Mesothelial cell of epicardium (in vitro differentiated cells): ENCODE measurements around the gene ZNF506. TPM values are rescaled to one million over a fixed set of nuclear protein-coding genes. Genes with fewer than 3 reads are reported as not detected.

Experiments used
- DNase-seq, 2 experiments: peaks; one replicate each; pipeline ENCODE4 v3.0.0; 2021; ENCODE audit warnings: low spot score in 2 of 2; ENCODE audit not compliant: unreplicated experiment in 2 of 2
- H3K27ac Mint-ChIP-seq: 2 replicates; pipeline ENCODE4 v1.8.0; 2021; ENCODE audit warnings: mixed read lengths
- H3K27me3 Mint-ChIP-seq: 2 replicates; pipeline ENCODE4 v1.8.0; 2021; ENCODE audit warnings: low read depth, mixed read lengths
- H3K36me3 Mint-ChIP-seq: 2 replicates; pipeline ENCODE4 v1.8.0; 2021; ENCODE audit warnings: mixed read lengths
- H3K4me1 Mint-ChIP-seq: 2 replicates; pipeline ENCODE4 v1.8.0; 2021; ENCODE audit warnings: mixed read lengths
- H3K4me3 Mint-ChIP-seq: 2 replicates; pipeline ENCODE4 v1.8.0; 2021; ENCODE audit warnings: mild to moderate bottlenecking, moderate library complexity, mixed read lengths
- H3K9me3 Mint-ChIP-seq: 2 replicates; pipeline ENCODE4 v1.8.0; 2021; ENCODE audit warnings: mixed read lengths
- total RNA-seq: library from RNA; stranded (reverse); gene quantifications from 3 replicates; pipeline ENCODE4 v1.2.1, GENCODE V29; 2021
- TF ChIP-seq, protein P1 (sequence below): fragments of 200-600 bp; sonication (generic); IDR thresholded peaks from one replicate; pipeline ENCODE4 v1.5.0; 2021; ENCODE audit warnings: antibody characterized with exemption; ENCODE audit not compliant: unreplicated experiment

Gene ZNF506
- total RNA-seq, 1 donor from 2014 or later: 21.3 TPM

DNA sequence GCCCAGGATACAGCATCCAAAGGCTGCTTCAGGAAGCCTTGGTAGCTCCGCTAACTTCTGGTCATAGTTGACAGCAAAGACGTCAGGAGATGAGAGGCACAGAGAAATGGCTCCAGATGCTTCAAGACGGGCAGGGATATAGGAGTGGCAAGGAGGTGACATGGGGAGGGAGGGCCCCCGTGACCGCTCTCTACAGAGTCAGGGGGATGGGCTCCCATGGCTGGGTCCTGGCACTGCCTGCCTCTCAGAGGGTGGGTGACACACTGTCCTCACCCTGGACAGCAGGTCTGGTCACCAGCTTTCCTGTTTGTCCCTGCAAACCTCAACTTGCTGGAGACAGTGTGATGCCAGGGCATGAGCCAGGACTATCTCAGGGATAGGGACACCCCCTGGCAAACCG, 78.4 kb downstream of the ZNF506 start:
- Mint-ChIP-seq H3K27me3 (no peaks in the 10 kb centered on the region), H3K4me3 (no peak overlapping the region), H3K36me3 (no peaks in the 10 kb centered on the region), H3K9me3 (no peaks in the 10 kb centered on the region), H3K27ac (no peak overlapping the region), H3K4me1 (no peaks in the 10 kb centered on the region)
- TF ChIP-seq, protein P1, sequence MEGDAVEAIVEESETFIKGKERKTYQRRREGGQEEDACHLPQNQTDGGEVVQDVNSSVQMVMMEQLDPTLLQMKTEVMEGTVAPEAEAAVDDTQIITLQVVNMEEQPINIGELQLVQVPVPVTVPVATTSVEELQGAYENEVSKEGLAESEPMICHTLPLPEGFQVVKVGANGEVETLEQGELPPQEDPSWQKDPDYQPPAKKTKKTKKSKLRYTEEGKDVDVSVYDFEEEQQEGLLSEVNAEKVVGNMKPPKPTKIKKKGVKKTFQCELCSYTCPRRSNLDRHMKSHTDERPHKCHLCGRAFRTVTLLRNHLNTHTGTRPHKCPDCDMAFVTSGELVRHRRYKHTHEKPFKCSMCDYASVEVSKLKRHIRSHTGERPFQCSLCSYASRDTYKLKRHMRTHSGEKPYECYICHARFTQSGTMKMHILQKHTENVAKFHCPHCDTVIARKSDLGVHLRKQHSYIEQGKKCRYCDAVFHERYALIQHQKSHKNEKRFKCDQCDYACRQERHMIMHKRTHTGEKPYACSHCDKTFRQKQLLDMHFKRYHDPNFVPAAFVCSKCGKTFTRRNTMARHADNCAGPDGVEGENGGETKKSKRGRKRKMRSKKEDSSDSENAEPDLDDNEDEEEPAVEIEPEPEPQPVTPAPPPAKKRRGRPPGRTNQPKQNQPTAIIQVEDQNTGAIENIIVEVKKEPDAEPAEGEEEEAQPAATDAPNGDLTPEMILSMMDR: no peak
- DNase-seq: no peak

GRCh38 chr19:19742773-19743172, 78.8 kb downstream of the ZNF506 start:
- Mint-ChIP-seq H3K9me3 (no peaks in the 10 kb centered on the region), H3K27me3 (no peaks in the 10 kb centered on the region), H3K4me1 (no peaks in the 10 kb centered on the region), H3K4me3 (no peak overlapping the region), H3K36me3 (no peaks in the 10 kb centered on the region), H3K27ac (no peak overlapping the region)
- DNase-seq: no peak
- TF ChIP-seq, protein P1: no peak

Other genes starting within 250 kb of the ZNF506 start
- gene PBX4, start 203.1 kb downstream of the ZNF506 start, total RNA-seq: 11.3 to 12.8 TPM (median 12.2 TPM) in 3 replicates
- gene LPAR2, start 193.5 kb downstream of the ZNF506 start, total RNA-seq: 84.2 to 93.4 TPM (median 87.1 TPM) in 3 replicates
- gene GMIP, start 178.1 kb downstream of the ZNF506 start, total RNA-seq: 25.0 to 27.1 TPM (median 25.1 TPM) in 3 replicates
- gene ATP13A1, start 158.1 kb downstream of the ZNF506 start, total RNA-seq: 83.8 to 88.3 TPM (median 87.3 TPM) in 3 replicates
- 8.0 to 8.3 TPM (median 8.3 TPM) in 3 replicates for gene ZNF101, start 152.9 kb downstream of the ZNF506 start, total RNA-seq
- 10.8 to 12.2 TPM (median 11.7 TPM) in 3 replicates for gene ZNF14, start 88.6 kb downstream of the ZNF506 start, total RNA-seq
- 28.1 to 33.3 TPM (median 32.8 TPM) in 3 replicates for gene ZNF253, start 44.1 kb upstream of the ZNF506 start, total RNA-seq
- gene ZNF93, start 79.2 kb upstream of the ZNF506 start, total RNA-seq: 25.6 to 28.4 TPM (median 28.2 TPM) in 3 replicates
- 11.0 to 13.6 TPM (median 13.0 TPM) in 3 replicates for gene ZNF682, start 217.8 kb upstream of the ZNF506 start, total RNA-seq